Upper lobe of right lung (tissue), 1 donor: ENCODE results near the gene NRROS. TPM values are rescaled to one million over a fixed set of nuclear protein-coding genes. Genes with fewer than 3 reads are reported as not detected.
"Not testable (repeated sequence)": the region's sequence is repeated elsewhere in the genome, so short reads cannot be mapped to it uniquely, and the experiment has no call there.

Experiments used
- ATAC-seq: fragments of 200-7000 bp; cut with Tn5 transposase; one replicate; pipeline ENCODE4 v1.9.1; 2020; ENCODE audit warnings: mild to moderate bottlenecking, moderate library complexity
- DNase-seq: peaks from one replicate; pipeline ENCODE4 v3.0.0-alpha.2; 2020
- H3K27ac ChIP-seq: fragments of 200-600 bp; one replicate; pipeline ENCODE4 v1.8.0; 2022
- H3K27me3 ChIP-seq: fragments of 200-600 bp; one replicate; pipeline ENCODE4 v1.8.0; 2022; ENCODE audit warnings: mild to moderate bottlenecking
- H3K36me3 ChIP-seq: fragments of 200-600 bp; one replicate; pipeline ENCODE4 v1.8.0; 2022
- H3K4me1 ChIP-seq: fragments of 200-600 bp; one replicate; pipeline ENCODE4 v1.8.0; 2022
- H3K4me3 ChIP-seq: fragments of 200-600 bp; one replicate; pipeline ENCODE4 v1.8.0; 2022; ENCODE audit warnings: mild to moderate bottlenecking
- H3K9me3 ChIP-seq: fragments of 200-600 bp; one replicate; pipeline ENCODE4 v1.8.0; 2022
- CTCF ChIP-seq: fragments of 200-600 bp; IDR thresholded peaks from one replicate; pipeline ENCODE4 v1.8.0; 2022; ENCODE audit warnings: antibody characterized with exemption
- intact Hi-C: fragments of 100-400 bp; cut with DNase I; formaldehyde crosslinking; loops from one replicate; pipeline ENCODE4 v1.11.0; 2022
- total RNA-seq: library from RNA; stranded (reverse); fragmentation: NEBNext Ultra II Directional; extraction: Animal tissue kit (Norgen Biotek cat#: 25700); gene quantifications from one replicate; pipeline ENCODE4 v1.2.1, GENCODE V29; 2021
- donor health status: DM: no; HTN: yes; CAD: no; lungs with severe emphysema.

Gene NRROS
- total RNA-seq, 1 donor from 2014 or later: 19.5 TPM

GRCh38 chr3:196634829-196635228 is 4.7 kb upstream of the NRROS start:
- no peaks in the 10 kb centered on the region for H3K9me3 ChIP-seq
- peaks cover 20% of the 10 kb centered on the region for H3K4me1 ChIP-seq
- no peaks in the 10 kb centered on the region for H3K27me3 ChIP-seq
- ATAC-seq (no peak), DNase-seq (no peak)
- intact Hi-C loops: no loop called here
- H3K27ac ChIP-seq: no peak overlapping the region
- H3K36me3 ChIP-seq: no peaks in the 10 kb centered on the region
- no peak overlapping the region for H3K4me3 ChIP-seq
- no peak for TF ChIP-seq CTCF

GRCh38 chr3:196636369-196637349 is 2.8 kb upstream of the NRROS start:
- Histone ChIP-seq H3K4me3 (no peak overlapping the region), H3K4me1 (peaks cover 18% of the 10 kb centered on the region)
- ATAC-seq: no peak

GRCh38 chr3:196637941-196638340 is 1.6 kb upstream of the NRROS start:
- H3K36me3 ChIP-seq, H3K27ac ChIP-seq, H3K9me3 ChIP-seq, ATAC-seq, DNase-seq, intact Hi-C loops, H3K4me3 ChIP-seq, H3K27me3 ChIP-seq: not testable (repeated sequence)
- peaks cover 15% of the 10 kb centered on the region for H3K4me1 ChIP-seq

More at GRCh38 chr3:196636369-196637349, 2.8 kb upstream of the NRROS start:
- no peak for TF ChIP-seq CTCF
- Histone ChIP-seq H3K27me3 (no peaks in the 10 kb centered on the region), H3K9me3 (no peaks in the 10 kb centered on the region), H3K27ac (no peak overlapping the region), H3K36me3 (no peaks in the 10 kb centered on the region)
- no peak for DNase-seq
- intact Hi-C loops: no loop called here

GRCh38 chr3:196638861-196639482 is 522 bp upstream of the NRROS start:
- ATAC-seq (peak; percentile 13), DNase-seq (no peak)
- Histone ChIP-seq H3K9me3 (no peaks in the 10 kb centered on the region), H3K27ac (peak overlapping the region; percentile 87), H3K27me3 (no peaks in the 10 kb centered on the region), H3K4me3 (peak overlapping the region; percentile 70), H3K4me1 (peaks cover 5% of the 10 kb centered on the region), H3K36me3 (no peaks in the 10 kb centered on the region)
- intact Hi-C loops: no loop called here
- TF ChIP-seq CTCF: no peak

- H3K9me3 ChIP-seq: no peaks in the 10 kb centered on the region
- peak overlapping the region; percentile 70 for H3K4me3 ChIP-seq
- H3K27me3 ChIP-seq: no peaks in the 10 kb centered on the region
- peak; percentile 63 for DNase-seq
- no peak for TF ChIP-seq CTCF
- H3K36me3 ChIP-seq: no peaks in the 10 kb centered on the region
- H3K4me1 ChIP-seq: peaks cover 7% of the 10 kb centered on the region
- intact Hi-C loops: no loop called here
- peak overlapping the region; percentile 87 for H3K27ac ChIP-seq
- ATAC-seq: no peak
Observed at GRCh38 chr3:196640297-196641018, 964 bp downstream of the NRROS start.
